GM10266 (cell line): ENCODE data around the gene RSU1.

Experiments
- DNase-seq: peaks from one replicate; pipeline ENCODE4 v3.0.0; 2012; ENCODE audit errors: extremely low spot score
- TF ChIP-seq, protein P1 (sequence below): IDR thresholded peaks from 2 replicates; pipeline ENCODE4 v1.5.1; 2012; ENCODE audit warnings: mild to moderate bottlenecking, low read depth; ENCODE audit not compliant: control insufficient read depth, insufficient read depth; ENCODE audit errors: missing control alignments

The RSU1 gene

DNA sequence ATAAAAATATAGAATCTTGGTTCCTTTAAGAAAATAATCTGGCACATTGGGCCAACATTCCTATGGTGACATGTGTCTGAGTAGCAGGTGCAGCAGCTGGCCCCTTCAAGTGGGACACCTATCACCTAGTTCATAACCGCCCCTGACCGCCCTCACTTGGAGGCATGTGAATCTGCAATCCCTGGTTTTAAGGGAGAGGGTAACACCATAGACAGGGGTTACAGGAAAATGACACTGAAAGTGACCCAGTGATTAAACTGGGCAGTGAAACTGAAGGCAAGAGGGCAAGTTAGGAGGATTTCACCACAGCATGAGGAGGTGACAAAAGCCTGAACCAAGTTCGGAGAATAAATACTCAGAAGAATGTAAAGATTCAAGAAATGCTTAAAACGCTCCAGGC, 1.1 kb downstream of the RSU1 start:
- DNase-seq: no peak
- TF ChIP-seq, protein P1, sequence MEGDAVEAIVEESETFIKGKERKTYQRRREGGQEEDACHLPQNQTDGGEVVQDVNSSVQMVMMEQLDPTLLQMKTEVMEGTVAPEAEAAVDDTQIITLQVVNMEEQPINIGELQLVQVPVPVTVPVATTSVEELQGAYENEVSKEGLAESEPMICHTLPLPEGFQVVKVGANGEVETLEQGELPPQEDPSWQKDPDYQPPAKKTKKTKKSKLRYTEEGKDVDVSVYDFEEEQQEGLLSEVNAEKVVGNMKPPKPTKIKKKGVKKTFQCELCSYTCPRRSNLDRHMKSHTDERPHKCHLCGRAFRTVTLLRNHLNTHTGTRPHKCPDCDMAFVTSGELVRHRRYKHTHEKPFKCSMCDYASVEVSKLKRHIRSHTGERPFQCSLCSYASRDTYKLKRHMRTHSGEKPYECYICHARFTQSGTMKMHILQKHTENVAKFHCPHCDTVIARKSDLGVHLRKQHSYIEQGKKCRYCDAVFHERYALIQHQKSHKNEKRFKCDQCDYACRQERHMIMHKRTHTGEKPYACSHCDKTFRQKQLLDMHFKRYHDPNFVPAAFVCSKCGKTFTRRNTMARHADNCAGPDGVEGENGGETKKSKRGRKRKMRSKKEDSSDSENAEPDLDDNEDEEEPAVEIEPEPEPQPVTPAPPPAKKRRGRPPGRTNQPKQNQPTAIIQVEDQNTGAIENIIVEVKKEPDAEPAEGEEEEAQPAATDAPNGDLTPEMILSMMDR: no peak

DNA sequence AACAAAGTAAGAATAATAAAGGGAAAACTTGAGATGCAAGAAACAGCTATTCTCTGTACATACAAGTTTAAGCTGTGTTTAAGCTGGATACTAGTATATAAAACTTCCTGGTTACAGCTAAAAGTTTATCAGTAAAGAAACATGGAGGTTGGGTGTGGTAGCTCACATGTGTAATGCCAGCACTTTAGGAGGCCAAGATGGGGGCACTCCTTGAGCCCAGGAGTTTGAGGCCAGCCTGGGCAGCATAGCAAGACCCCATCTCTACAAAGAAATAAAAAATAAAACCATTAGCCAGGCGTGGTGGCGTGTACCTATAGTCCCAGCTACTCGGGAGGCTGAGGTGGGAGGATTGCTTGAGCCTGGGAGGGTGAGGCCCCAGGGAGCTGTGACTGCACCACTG, 3.2 kb downstream of the RSU1 start:
- TF ChIP-seq, protein P1: no peak
- DNase-seq: no peak

DNA sequence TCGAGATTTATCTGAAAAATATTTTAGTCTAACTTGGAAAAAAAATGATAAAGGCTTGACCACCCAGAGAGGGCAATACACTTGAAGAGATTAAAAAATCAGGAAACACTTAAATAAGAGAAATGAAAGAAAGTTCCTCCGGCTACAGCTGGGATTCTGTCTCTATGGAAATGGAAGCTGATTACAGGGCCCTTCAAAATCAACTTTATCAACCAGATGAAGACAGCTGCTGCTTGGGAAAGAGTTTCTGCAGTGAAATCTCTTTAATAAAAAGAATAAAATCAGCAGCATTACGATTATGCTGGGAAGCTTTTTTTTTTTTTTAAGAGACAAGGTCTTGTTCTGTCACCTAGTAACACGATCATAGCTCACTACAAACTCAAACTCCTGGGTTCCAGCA, 4.5 kb downstream of the RSU1 start:
- no peak for DNase-seq
- TF ChIP-seq, protein P1: no peak

DNA sequence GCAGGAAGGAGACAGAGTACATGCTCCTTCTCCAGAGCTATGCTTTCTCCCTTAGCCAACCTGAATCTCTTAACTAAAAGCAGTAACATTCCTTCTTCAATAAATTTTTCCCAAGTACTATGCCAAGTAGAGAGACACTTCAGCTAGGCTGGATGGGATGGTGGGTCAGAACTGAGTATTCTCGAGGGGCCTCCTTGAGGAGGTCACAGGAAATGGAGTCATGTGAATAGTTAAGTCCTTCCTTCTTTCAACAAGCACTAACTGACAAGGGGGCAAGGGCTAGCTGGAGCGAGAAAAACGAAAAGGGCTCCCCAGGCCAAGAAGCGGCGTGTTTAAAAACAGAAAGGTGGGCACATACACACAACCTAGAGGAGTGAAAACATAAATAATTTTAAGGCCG, 5.5 kb downstream of the RSU1 start:
- TF ChIP-seq, protein P1: no peak

DNA sequence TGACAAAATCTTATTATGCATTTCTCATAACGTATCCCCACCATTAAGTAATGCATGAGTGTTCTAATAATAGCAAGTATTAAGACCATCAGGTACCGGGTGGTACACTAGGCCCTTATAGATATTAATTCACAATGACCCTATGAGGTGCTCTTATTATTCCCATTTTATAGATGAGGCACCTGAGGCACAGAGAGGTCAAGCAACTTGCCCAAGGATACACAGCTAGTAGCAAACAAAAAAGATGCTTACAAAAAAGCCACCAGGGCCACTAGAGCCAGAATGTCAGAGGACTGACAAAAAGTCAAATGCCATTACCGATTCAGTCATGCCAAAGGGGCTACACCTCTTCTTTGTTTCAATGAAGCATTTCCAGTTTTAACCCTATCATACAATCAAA, 5.9 kb downstream of the RSU1 start:
- DNase-seq: no peak
- TF ChIP-seq, protein P1: no peak

More for the DNA sequence above, 5.5 kb downstream of the RSU1 start:
- DNase-seq: no peak

DNA sequence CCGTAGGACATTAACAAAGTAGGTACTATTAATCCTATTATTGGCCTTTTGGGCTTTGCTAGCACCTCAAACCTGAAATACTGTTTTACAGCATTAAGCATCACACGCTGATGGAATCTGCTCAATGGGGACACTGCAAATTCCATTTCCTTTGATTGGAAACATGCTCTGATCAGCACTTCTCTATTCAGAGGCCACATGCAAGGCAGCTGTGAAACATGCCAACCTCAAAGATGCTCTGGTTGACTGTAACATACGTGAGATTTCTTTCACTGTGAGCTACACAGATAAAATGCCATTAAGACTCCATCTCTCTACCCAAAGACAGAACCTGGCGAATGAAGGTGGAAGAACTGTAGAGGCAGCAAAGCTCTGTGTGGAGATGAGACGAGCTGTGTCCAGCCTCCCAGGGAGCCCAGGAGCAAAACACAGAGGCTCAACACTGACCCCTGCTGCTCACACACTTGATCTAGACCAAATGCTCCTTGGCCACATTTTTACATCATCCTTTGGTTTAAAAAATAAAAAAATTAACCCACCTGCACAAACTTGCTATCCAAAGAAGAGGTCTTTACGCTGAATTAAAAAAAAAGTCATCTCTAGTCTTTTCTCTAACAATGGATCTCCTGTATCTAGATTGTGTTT, 8.0 kb downstream of the RSU1 start:
- TF ChIP-seq, protein P1: peak; percentile 71
- DNase-seq: peak; percentile 51

DNA sequence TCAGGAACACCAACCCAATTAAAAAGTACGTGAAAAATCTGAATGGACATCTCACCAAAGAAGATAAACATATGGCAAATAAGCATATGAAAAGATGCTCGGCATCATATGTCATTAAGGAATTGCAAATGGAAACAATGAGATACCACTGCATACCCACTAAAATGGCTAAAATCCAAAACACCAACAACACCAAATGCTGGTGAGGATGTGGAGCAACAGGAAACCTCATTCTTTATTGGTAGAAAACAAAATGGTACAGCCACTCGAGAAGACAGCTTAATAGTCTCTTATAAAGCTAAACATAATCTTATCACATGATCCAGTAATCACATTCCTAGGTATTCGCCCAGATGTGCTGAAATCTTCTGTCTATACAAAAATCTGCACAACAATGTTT, 13.1 kb downstream of the RSU1 start:
- TF ChIP-seq, protein P1: no peak

More for the DNA sequence above, 13.1 kb downstream of the RSU1 start:
- DNase-seq: no peak
